ENCODE measurements around the gene TLX1.

GRCh38 chr10:101094121-101094879 is 36.8 kb upstream of the TLX1 start:
- TF ChIP-seq TCF12 (IDR thresholded peaks at IDR 0.05; ENCODE audit: low read depth) (no peak), YY1 (IDR thresholded peaks at IDR 0.05; ENCODE audit: low read depth) (no peak), FOXM1 (IDR thresholded peaks at IDR 0.05; ENCODE audit: borderline replicate concordance, low read depth) (no peak), CREB1 (IDR thresholded peaks at IDR 0.05; ENCODE audit: low read depth) (no peak), MAX (IDR thresholded peaks at IDR 0.05) (no peak), REST (IDR thresholded peaks at IDR 0.05; ENCODE audit: low read depth) (no peak), TAF1 (IDR thresholded peaks at IDR 0.05; ENCODE audit: low read depth) (no peak), EGR1 (IDR thresholded peaks at IDR 0.05) (no peak)

All from Ishikawa (cell line).